ENCODE measurements around the gene CBX7. TPM values are rescaled to one million over a fixed set of nuclear protein-coding genes. Genes with fewer than 3 reads are reported as not detected.
"Not testable (repeated sequence)": the region's sequence is repeated elsewhere in the genome, so short reads cannot be mapped to it uniquely, and the experiment has no call there.

CBX7 gene
- total and polyA plus RNA-seq, 7 donors, result 12.2 to 52.9 (median 38.8) TPM

DNA sequence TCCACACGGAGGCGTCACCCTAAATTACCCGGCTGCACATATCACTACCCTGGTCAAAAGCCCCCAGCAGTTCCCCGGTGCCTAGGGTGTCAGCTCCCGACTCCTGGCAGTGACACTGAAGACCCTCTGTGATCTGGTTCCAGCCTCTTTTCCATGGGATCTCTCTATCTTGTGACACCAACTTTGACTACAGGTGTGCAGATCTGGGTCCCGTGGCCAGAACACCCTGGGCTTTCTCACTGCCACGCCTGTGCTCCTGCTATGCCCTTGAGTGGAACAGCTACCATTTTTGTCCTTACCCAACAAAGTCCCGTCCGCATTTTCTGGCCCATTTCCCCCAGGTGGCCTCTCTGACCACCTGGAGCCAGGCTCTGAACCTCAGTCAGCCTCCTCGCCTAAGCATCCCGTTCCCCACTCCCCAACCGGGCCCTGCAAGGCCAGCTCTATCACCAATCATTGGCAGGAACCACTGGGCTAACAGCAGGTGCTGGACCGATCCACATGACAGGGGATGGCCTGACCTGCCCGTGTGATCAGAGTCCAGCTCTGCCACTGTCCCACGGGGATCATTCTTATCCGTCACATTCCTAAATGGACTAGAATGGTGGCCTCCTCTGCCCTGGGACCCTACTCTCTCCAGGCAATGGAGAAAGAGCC is 20.7 kb upstream of the CBX7 start:
- TF ChIP-seq, protein P1, sequence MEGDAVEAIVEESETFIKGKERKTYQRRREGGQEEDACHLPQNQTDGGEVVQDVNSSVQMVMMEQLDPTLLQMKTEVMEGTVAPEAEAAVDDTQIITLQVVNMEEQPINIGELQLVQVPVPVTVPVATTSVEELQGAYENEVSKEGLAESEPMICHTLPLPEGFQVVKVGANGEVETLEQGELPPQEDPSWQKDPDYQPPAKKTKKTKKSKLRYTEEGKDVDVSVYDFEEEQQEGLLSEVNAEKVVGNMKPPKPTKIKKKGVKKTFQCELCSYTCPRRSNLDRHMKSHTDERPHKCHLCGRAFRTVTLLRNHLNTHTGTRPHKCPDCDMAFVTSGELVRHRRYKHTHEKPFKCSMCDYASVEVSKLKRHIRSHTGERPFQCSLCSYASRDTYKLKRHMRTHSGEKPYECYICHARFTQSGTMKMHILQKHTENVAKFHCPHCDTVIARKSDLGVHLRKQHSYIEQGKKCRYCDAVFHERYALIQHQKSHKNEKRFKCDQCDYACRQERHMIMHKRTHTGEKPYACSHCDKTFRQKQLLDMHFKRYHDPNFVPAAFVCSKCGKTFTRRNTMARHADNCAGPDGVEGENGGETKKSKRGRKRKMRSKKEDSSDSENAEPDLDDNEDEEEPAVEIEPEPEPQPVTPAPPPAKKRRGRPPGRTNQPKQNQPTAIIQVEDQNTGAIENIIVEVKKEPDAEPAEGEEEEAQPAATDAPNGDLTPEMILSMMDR (IDR thresholded peaks at IDR 0.05), result no peak
- Histone ChIP-seq H3K4me1 (peaks cover 50% of the 10 kb centered on the region), H3K4me3 (no peak overlapping the region), H3K36me3 (ENCODE audit: insufficient read depth in 1 of 2, low read depth in 1 of 2) (no peaks in the 10 kb centered on the region), H3K27ac (peak overlapping the region; percentile 24), H3K9me3 (no peaks in the 10 kb centered on the region), H3K27me3 (ENCODE audit: insufficient read depth in 3 of 3, low read length in 2 of 3) (no peaks in the 10 kb centered on the region)
- ATAC-seq (no peak), DNase-seq (no peak)
- 55% methylated on average over 16 of the region's 16 CpGs for WGBS, 3 donors
- intact Hi-C loops (cut with DNase I), result loop anchor here in 1 of 2 donors (5.0 kb wide), 2 partner anchors 59 to 354 kb away; no protein-coding TSS in a partner anchor

DNA sequence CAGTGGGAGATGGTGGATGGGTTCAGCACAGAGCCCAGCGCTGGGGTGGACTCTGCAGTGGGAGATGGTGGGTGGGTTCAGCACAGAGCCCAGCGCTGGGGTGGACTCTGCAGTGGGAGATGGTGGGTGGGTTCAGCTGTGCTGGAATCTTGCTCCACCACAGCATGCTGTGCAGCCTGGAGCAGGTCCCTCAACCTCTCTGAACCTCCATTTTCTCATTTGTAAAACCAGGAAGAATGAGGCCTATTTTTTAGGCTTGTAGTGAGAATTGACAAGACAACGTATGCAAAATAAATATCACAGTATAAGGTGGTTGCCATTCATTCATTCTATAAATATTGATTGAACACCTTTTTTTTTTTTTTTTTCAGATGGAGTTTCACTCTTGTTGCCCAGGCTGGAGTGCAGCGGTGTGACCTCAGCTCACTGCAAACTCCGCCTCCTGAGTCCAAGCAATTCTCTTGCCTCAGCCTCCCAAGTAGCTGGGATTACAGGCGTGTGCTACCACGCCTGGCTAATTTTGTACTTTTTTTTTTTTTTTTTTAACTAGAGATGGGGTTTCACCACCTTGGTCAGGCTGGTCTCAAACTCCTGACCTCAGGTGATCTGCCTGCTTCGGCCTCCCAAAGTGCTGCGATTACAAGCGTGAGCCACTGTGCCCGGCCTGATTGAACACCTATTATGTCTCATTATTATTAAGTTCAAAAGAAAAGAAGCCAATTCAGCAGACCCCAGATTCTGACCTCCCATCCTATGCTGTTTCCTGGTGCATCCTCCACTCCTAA is 20.0 kb upstream of the CBX7 start:
- H3K4me1 ChIP-seq, result peaks cover 50% of the 10 kb centered on the region
- DNase-seq; H3K4me3 ChIP-seq; ATAC-seq; H3K27me3 ChIP-seq (ENCODE audit: insufficient read depth in 3 of 3, low read length in 2 of 3); H3K9me3 ChIP-seq; H3K36me3 ChIP-seq (ENCODE audit: insufficient read depth in 1 of 2, low read depth in 1 of 2): not testable (repeated sequence)
- 77 to 82% (median 80%) methylated on average over 11 of the region's 11 CpGs for WGBS, 3 donors
- peak overlapping the region; percentile 24 for H3K27ac ChIP-seq
- intact Hi-C loops (cut with DNase I), result loop anchor here in 1 of 2 donors (5.0 kb wide), 2 partner anchors 60 to 355 kb away; no protein-coding TSS in a partner anchor

DNA sequence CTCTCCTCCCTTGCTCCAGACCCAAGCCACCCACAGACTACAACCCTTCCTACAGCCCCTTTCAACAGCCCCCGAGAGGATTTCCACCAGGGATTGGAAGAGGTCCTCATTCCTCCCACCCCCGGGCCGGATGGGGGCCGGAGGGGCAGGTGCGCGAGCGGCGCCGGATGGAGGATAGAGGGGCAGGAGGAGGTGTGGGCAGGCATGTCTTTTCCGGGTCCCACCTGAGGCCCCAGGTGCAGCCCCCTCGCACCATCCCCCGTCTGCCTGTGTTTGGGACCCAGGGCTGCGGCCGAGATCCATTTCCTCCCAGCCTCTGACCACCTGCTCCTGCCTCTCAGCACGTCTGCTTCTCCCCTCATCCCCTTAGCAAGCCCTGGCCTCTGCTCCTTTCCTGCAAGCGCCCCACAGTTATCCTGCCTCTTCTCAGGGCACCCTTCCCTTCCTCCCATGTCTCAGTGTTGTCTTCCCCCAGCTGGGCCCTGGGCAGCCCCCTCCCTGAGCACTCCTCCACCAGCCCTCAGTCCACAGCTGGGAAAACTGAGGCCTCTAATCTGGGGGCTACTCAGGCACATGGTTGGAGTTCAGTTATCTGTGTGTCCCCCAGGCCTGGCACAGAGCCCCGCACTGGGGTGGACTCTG is 19.3 kb upstream of the CBX7 start:
- TF ChIP-seq, protein P1 (IDR thresholded peaks at IDR 0.05), result no peak
- Histone ChIP-seq H3K4me1 (peaks cover 50% of the 10 kb centered on the region), H3K4me3 (no peak overlapping the region), H3K27ac (no peak overlapping the region), H3K9me3 (no peaks in the 10 kb centered on the region), H3K27me3 (ENCODE audit: insufficient read depth in 3 of 3, low read length in 2 of 3) (no peaks in the 10 kb centered on the region), H3K36me3 (ENCODE audit: insufficient read depth in 1 of 2, low read depth in 1 of 2) (no peaks in the 10 kb centered on the region)
- DNase-seq (no peak), ATAC-seq (no peak)
- 25 to 41% (median 32%) methylated on average over 16 to 17 of the region's 17 CpGs for whole genome bisulfite sequencing, 3 donors
- intact Hi-C loops (cut with DNase I), result loop anchor here (2.0 to 5.0 kb wide), 4 partner anchors 61 to 356 kb away; no protein-coding TSS in a partner anchor

DNA sequence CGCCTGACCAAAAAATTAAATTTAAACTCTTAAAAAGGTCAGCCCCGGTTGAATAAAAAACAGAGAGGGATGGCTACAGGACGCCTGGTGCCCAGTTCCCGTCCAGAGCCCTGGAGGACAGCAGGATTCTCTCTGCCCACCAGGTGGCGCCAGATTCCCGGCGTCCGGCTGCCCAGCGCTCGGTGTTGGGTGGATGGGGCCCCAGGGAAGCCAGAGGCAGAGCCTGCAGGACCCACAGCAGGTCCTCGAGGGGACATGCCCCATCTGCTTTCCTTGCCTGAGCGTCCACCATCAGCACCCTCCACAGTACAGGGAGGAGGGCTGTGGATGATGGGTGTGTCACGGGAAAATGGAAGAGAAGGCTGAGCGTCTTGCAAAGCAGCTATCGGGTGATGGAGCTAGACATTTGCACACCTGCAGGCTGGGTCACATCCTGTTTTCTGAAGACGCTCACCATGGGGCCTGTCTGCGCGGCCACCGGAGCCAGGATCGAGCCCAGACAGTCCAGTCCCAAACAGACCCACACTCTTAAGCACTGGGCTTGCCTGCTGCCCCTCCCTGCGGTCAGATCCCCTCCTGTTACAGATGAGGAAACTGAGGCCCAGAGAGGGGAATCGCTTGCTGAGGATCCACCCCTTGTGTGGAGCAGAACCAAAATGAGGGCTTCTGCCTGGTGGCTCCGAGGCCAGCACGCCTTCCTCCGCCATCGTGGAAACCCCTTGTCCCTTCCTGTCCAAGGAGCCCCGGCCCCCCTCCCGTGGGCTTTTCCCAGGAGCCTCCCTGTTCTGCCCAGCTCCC is 18.5 kb upstream of the CBX7 start:
- Histone ChIP-seq H3K4me1 (peaks cover 47% of the 10 kb centered on the region), H3K27ac (no peak overlapping the region), H3K9me3 (no peaks in the 10 kb centered on the region), H3K27me3 (ENCODE audit: insufficient read depth in 3 of 3, low read length in 2 of 3) (no peaks in the 10 kb centered on the region), H3K36me3 (ENCODE audit: insufficient read depth in 1 of 2, low read depth in 1 of 2) (no peaks in the 10 kb centered on the region), H3K4me3 (no peak overlapping the region)
- intact Hi-C loops (cut with DNase I), result loop anchor here (2.0 to 5.0 kb wide), 4 partner anchors 61 to 356 kb away; no protein-coding TSS in a partner anchor
- 15% methylated on average over 28 of the region's 28 CpGs for WGBS, 3 donors
- TF ChIP-seq, protein P1 (IDR thresholded peaks at IDR 0.05), result peak; percentile 96
- DNase-seq (peak; percentile 87 to 93), ATAC-seq (peak; percentile 87 to 95 (median 90))

All from psoas muscle (tissue), 8 donors.